Lower leg skin (tissue), 4 donors: ENCODE data around the gene MRPL18. TPM values are rescaled to one million over a fixed set of nuclear protein-coding genes. Genes with fewer than 3 reads are reported as not detected.
"Not testable (repeated sequence)": the region's sequence is repeated elsewhere in the genome, so short reads cannot be mapped to it uniquely, and the experiment has no call there.

Experiments
- DNase-seq, 2 donors: peaks; one replicate each; pipeline ENCODE4 v3.0.0-alpha.2; 2019; ENCODE audit warnings: low spot score in 2 of 2
- H3K4me3 ChIP-seq: fragments of 200-600 bp; sonication (generic); 2 replicates; pipeline ENCODE4 v1.5.1; 2017; ENCODE audit warnings: mild to moderate bottlenecking, low read depth; ENCODE audit not compliant: poor library complexity, severe bottlenecking
- CTCF ChIP-seq, 3 donors: fragments of 450-650 bp; IDR thresholded peaks; one replicate each; pipeline ENCODE4 v1.5.1; 2016; ENCODE audit warnings: antibody characterized with exemption in 3 of 3, mild to moderate bottlenecking in 3 of 3, moderate library complexity in 2 of 3
- POLR2A ChIP-seq, 2 donors: fragments of 450-650 bp; IDR thresholded peaks; one replicate each; pipeline ENCODE4 v1.6.1; 2016 to 2017; ENCODE audit warnings: antibody characterized with exemption in 2 of 2, mild to moderate bottlenecking in 1 of 2, moderate library complexity in 1 of 2
- WGBS, 2 donors: methylation state at CpG; one replicate each; pipeline ENCODE4 v1.1.5; 2018; 5-methylcytosine and 5-hydroxymethylcytosine counted together
- intact Hi-C: fragments of 100-400 bp; cut with DNase I; formaldehyde crosslinking; loops from one replicate; pipeline ENCODE4 v1.15.0; 2023; ENCODE audit warnings: low total_unique reads
- total RNA-seq, 4 donors: library from RNA; depleted of rRNA; stranded (reverse); fragments of >200 nt; gene quantifications; one replicate each; pipeline ENCODE4 v1.1.0, GENCODE V29; 2016

Gene MRPL18
- total RNA-seq = 10 to 100 TPM; 57.4 to 68.6 (median 59.2) TPM

DNA sequence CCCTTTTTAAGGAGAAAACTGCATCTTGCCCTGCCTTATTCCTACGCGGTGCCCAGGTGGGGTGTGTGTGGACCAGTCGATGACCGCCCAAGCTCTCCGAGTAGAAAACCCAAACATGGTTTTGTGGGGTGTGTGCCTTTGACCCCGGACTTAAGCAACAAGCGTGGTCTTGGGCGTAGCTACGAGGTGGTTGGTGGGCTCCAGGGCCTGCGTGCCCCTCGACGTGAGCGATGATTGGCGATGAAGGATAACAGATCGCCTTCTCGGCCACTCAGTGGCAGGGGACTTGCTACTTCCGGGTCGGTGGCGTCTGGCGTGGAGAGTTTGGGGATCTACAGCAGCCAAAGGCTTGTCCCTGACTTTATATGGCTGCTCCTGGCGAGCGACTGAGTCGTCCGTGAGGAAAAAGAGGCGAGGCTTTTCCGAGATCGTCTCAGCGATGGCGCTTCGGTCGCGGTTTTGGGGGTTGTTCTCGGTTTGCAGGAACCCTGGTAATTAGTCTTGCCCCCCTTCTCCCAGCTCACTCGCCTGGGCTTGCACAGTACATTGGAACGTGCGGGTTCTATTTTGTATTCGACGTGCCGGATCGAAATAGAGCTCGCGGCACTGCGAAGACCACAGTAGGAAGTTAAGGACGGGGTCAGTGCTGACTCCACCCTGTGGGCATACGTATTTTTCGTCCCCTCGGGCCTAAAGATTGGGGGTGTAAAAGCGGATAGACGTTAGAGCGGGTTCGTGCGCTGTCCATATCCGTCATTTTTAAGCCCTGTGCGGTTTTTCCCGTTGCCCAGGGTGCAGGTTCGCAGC lies at the start of gene MRPL18:
TSS of gene MRPL18 (plus strand) at position 319 of the 807 bp plus-strand sequence. CDS start at position 440, 121 bp downstream.
- peak within 1 kb of the TSS; percentile 96 for H3K4me3 ChIP-seq
- DNase-seq = peak; percentile 95 to 99
- WGBS, 2 donors = 1% methylated on average over 50 to 56 of the region's 56 CpGs
- TF ChIP-seq CTCF (IDR thresholded peaks at IDR 0.05) (no peak), POLR2A (IDR thresholded peaks at IDR 0.05) (peak in 1 of 2 donors; percentile 26)
- intact Hi-C loops = no loop called here

GRCh38 chr6:159742165-159742564 lies 48.1 kb upstream of the MRPL18 start:
- intact Hi-C loops = no loop called here
- DNase-seq = no peak
- H3K4me3 ChIP-seq = no peak overlapping the region
- TF ChIP-seq CTCF (IDR thresholded peaks at IDR 0.05) = no peak
- TF ChIP-seq POLR2A (IDR thresholded peaks at IDR 0.05) = no peak
- 87 to 93% methylated on average over 1 of the region's 1 CpG for WGBS, 2 donors

DNA sequence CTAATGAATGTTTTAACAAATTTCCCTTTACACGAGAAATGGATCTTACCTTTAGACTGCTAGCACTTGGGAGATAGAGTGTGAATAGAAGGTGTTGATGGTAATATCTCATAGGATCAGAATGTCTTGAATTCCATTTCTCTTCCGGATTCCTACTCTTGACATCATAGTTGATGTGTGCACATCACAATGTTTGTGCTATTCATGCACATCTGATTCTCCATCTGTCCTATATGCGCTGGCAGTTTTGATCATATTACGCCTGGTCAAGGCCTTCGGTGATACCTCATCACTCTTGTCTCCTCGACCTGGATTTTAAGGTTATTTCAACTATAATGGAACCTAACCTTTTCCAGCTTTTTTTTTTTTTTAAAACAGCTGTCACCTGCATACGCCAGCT lies 45.2 kb upstream of the MRPL18 start:
- 91% methylated on average over 7 of the region's 7 CpGs for WGBS, 2 donors
- no peak for DNase-seq

GRCh38 chr6:159746759-159747158 lies 43.5 kb upstream of the MRPL18 start:
- intact Hi-C loops = no loop called here
- no peak for DNase-seq
- H3K4me3 ChIP-seq = no peak overlapping the region
- TF ChIP-seq CTCF (IDR thresholded peaks at IDR 0.05) (no peak), POLR2A (IDR thresholded peaks at IDR 0.05) (no peak)
- WGBS, 2 donors = 92 to 97% methylated on average over 1 of the region's 1 CpG

More for the DNA sequence above, 45.2 kb upstream of the MRPL18 start:
- H3K4me3 ChIP-seq = no peak overlapping the region
- intact Hi-C loops = no loop called here
- TF ChIP-seq POLR2A (IDR thresholded peaks at IDR 0.05) (no peak), CTCF (IDR thresholded peaks at IDR 0.05) (no peak)

- DNase-seq, intact Hi-C loops, H3K4me3 ChIP-seq: not testable (repeated sequence)
- WGBS, 2 donors = 85 to 94% methylated on average over 7 of the region's 7 CpGs
Observed at GRCh38 chr6:159748127-159748526, 42.1 kb upstream of the MRPL18 start.

DNA sequence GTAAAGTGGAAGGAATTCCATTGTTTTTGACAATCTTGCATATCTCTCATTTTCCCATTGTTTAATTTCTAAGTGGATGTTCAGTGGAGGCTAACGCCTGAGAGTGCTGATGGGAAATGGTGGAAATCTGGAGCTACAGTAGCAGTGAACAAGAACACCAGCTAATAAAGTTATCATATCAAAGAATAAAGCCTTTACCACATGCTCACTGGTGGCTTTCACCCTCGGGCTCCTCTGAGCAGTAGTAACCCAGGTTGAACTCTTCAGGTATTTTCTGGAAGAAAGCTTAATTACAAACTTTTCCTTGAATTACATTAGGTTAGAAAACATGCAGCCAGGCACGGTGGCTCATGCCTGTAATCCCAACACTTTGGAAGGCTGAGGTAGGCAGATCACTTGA lies 38.8 kb upstream of the MRPL18 start:
- intact Hi-C loops = no loop called here
- no peak overlapping the region for H3K4me3 ChIP-seq

More for the DNA sequence above, 38.8 kb upstream of the MRPL18 start:
- DNase-seq = no peak
- TF ChIP-seq POLR2A (IDR thresholded peaks at IDR 0.05) (no peak), CTCF (IDR thresholded peaks at IDR 0.05) (no peak)
- WGBS, 2 donors = 81 to 84% methylated on average over 3 of the region's 3 CpGs
